Raji (cell line): Measurements from ENCODE around the gene SWT1.

Experiments
- POLR2A ChIP-seq: IDR thresholded peaks from 2 replicates; pipeline ENCODE4 v1.6.1; 2011; ENCODE audit warnings: low read depth, low read length, control low read depth; ENCODE audit not compliant: insufficient read depth

Gene SWT1

DNA sequence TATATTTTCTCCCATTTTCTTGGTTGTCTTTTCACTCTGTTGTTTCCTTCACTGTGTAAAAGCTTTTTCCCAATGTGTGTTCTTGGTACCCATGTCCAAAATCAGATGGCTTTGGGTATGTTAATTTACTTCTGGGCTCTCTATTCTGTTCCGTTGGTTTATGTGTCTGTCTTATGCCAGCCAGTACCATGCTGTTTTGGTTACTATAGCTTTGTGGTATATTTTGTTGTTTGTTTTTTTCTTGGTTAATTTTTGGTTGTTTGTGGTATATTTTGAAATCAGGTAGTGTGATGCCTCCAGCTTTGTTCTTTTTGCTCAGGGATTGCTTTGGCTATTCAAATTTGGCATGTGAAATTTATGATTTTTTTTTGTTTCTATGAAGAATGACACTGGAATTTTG, 67.2 kb downstream of the SWT1 start:
- TF ChIP-seq POLR2A, result no peak

DNA sequence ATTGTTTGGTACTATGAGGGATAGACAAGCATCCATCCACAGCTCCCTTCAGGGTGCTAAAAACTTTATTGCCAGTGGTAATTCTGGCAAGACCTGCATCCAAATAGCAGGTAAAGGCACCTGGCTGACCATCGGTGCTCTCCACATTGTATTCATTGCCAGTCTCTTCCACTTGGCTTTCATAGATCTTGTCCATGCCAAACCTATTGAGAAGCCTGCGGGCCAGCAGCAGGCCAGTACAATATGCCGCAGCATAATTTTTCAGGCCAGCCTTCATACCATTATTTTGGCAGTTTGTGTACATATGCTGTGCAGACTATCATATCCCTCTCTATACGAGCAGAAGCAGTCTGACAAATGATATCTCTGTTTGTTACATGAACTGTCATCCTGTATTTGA, 70.2 kb downstream of the SWT1 start:
- no peak for TF ChIP-seq POLR2A

DNA sequence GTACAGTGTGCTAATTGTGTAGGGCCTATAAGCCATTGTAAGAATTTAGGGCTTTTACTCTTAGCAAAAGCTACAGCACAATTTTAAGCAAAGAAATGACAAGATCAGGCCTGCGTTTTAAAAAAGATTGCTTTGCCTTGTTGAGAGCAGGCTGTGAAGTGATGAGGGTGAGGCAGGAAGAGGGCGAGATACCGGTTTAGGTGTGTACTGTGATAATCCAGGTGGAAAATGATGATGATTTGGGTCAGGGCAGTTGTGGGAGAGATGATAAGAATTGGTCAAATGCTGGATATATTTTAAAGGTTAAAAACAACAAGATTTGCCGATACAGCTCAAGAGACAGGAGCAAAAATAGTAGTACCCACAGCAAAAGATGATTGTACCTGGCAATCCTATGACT, 72.0 kb downstream of the SWT1 start:
- TF ChIP-seq POLR2A, result no peak

DNA sequence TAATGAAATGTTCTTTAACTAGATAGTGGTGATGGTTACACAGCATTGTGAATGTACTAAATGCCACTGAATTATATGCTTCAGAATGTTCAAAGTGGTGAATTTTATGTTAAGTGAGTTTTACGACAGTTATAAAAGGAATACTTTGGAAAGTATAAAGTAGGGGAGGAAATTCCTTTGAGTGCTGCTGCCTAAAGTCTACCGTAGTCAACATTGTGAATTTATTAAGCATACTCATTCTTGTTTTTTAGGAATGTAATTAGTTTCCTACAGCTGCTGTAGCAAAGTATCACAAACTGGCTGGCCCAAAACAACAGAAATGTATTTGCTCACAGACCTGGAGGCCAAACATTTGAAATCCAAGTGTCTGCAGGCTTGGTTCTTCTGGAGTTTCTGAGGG, 73.0 kb downstream of the SWT1 start:
- TF ChIP-seq POLR2A, result no peak

DNA sequence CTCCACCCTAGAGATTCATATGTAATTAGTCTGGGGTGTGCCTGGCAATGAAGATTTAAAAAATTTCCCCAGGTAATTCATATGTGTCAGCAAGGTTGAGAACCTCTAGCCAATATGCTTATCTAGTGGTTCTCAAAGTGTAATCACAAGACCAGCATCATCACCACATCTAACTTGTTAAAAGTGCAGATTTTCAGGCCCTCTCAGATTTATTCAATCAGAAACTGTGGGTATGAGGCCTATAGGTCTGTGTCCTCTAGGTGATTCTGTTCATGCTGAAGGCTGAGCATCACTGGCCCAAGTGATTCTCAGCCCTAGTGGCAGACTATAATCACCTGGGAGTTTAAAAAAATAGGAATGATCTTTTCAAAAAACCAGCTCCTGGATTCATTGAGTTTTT, 75.9 kb downstream of the SWT1 start:
- no peak for TF ChIP-seq POLR2A

DNA sequence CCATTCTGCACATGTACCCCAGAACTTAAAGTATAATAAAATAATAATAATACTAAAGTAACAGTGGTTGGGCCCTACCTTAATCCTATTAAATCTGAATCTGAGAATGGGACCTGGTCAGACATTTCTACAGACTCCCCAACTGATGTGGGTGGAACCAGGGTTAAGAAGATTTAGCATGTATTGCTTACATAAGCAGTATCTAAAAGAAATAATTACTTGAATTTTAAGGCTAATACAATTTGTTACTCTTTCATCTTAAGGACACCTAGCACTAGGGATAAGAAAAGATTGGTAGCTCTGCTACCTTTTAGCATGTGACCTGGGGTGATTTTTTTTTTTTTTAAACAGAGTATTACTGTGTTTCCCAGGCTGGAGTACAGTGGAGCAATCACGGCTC, 80.7 kb downstream of the SWT1 start:
- TF ChIP-seq POLR2A, result no peak

DNA sequence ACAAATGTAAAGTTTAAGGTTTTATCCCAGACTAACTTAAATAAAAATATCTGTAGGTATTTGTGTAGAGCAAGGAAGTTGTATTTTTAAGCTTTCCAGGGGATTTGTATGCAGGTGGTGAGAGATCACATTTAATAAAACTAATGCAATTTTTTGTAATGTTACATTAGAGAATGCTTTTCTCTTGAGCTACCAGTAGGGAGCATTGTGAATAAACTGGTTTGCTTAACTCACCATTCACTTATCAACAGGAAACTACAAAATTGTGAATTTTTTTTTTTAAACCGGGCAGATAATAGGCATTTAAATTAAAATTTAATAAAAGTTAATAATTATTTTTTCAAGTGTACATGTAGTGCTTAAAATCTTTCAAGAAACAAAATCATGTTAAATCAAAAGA, 81.5 kb downstream of the SWT1 start:
- TF ChIP-seq POLR2A, result no peak

DNA sequence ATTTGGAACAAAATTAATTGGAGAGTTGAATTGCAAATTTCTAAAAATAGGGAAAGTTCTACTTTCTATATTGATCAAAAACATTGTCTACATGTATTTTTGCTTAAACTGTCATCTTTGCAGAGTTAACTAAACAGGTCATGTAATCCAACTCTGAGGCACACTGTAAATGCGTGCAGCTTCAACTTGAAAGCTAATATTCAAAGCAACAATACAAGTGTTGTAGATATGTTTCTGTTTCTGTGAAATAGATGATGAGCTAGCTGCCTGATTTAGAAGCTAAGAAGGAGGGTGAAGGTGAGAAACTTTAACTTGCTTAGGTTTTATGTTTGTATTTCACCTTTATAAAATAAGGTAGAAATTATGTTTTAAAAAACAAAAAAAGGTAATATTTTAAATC, 82.9 kb downstream of the SWT1 start:
- TF ChIP-seq POLR2A, result no peak

DNA sequence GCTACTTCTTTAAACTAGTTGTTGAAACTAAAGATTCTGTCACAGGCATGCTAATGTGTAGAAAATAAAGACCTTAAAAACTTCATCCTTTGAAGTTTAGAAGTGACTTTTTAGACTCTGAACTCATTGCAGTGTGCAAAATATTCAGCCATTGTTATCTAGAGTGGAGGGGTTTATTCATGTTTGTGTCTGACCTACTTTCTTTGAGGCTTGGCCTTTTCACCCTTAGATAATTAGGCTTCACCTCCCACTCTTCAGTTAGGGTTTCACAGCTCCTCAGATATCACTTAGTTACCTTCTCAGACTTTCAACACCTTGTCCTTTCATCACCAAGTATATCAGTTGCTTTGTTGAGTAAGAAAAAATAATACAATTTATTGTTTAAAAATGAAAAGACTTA, 84.2 kb downstream of the SWT1 start:
- no peak for TF ChIP-seq POLR2A

DNA sequence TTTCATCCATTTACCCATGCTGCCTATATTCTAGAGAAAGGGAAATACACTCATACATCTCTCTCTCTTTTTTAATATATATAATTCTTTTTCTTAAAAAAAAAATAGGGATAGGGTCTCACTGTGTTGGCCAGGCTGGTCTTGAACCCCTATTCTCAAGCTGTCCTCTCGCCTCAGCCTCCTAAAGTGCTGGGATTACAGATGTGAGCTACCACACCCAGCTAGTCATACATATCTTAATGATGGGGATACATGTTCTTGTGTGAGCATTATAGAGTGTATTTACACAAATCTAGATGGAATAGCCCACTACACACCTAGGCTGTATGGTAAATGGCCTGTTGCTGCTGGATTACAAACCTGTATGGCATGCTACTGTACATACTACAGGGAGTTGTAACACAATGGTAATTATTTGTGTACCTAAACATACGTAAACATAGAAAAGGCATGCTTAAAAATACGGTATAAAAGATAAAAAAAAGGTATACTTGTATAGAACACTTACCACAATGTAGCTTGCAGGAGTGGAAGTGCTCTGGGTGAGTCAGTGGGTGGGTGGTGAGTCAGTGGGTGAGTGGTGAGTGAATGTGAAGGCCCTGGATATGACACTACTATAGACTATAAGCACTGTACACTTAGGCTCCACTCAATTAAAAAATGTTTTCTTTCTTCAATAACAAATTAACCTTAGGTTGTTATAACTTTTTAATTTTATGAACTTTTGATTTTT, 87.2 kb downstream of the SWT1 start:
- no peak for TF ChIP-seq POLR2A

DNA sequence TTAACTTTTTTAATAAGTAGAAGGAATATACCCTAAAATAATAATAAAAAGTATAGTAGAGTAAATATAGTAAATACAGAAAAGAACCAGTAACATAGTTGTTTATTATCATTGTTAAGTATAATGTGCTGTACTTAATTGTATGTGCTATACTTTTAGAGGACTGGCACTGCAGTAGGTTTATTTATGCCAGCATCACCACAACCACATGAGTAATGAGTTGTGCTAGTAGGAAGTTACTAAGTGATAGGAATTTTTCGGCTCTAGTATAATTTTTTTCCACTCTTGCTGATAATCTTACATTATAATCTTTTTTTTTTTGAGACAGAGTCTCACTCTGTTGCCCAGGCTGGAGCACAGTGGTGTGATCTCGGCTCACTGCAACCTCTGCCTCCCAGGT, 88.5 kb downstream of the SWT1 start:
- no peak for TF ChIP-seq POLR2A

DNA sequence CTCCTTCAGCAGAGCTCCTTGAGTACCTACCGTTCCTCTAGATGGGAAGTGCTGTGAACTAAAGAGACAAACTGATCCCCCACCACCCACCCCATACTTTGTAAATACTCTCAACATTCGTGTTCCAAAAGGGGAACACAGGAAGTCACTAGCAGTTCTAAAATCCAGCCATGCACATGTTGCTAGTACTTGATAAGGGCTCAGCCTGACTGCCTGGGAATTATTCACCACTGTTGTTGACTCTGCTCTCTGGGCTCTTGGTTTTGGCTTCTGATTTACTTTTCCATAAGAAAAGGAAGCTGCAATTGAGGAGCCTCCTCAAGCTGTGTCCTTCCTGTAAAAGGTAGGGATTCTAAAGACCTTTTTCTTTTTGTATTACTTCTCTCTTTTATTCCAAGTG, 92.6 kb downstream of the SWT1 start:
- no peak for TF ChIP-seq POLR2A

DNA sequence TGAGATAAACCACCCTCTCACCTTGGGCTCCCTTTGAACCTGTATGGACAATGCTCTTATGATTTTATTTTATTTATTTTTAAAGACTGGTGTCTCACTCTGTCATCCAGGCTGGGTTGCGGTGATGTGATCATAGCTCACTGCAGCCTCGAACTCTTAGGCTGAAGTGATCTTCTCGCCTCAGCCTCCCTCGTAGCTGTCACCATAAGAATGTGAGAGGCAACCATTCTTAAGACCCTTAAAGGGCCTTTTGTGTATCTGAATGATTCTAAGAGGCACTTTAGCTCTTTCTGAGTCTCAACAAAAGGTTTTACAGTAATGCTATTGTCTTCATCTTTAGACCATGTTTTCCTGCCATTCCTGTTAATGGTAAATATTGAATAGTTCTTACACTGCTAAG, 93.1 kb downstream of the SWT1 start:
- TF ChIP-seq POLR2A, result no peak

DNA sequence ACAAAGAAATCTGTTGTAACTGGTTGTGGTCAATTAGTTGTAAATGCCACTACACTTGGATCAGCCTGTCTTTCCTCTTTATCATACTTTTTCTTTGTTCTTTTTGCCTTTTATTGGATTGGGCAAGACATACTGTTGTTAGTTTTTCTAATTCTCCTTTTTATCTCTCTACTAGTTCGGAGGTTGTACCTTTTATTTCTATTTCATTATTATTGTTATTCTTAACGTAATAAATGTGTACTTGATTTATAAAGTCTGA, 100.9 kb downstream of the SWT1 start:
- TF ChIP-seq POLR2A, result no peak

DNA sequence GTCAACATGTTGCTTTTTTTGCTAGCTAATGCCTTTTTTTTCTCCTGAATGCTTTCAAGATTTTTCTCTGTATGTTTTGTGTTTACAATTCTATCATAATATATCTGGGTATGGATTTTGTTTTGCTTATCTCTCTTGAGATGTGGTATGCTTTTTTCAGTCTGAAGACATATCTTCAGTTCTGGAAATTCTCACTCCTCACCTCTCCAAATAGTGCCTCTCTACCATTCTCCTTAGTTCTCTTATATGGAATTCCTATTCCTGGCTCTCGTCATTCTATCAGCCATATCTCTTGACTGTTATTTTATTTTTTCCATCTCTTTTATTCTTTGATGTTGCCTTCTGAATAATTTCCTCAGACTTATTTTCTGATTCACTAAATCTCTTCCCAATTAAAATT, 101.7 kb downstream of the SWT1 start:
- TF ChIP-seq POLR2A, result no peak

DNA sequence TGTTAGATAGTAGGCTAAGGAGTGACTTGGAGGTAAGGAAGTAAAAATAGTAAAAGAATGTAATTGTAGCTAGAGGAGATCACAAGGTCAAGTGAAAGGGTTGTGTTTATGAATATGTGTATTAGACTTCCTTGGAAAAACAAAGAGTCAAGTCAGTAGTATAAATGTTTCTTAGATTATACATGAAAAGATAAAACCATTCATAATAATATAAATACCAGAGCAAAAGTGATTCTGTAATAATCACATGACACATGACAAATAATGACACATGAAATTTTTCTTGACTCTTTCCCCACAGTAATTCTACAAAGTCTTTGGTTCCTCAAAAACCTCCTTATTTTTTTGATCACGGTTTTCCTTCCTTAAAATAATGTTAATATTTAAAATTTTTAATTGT, 103.6 kb downstream of the SWT1 start:
- TF ChIP-seq POLR2A, result no peak

DNA sequence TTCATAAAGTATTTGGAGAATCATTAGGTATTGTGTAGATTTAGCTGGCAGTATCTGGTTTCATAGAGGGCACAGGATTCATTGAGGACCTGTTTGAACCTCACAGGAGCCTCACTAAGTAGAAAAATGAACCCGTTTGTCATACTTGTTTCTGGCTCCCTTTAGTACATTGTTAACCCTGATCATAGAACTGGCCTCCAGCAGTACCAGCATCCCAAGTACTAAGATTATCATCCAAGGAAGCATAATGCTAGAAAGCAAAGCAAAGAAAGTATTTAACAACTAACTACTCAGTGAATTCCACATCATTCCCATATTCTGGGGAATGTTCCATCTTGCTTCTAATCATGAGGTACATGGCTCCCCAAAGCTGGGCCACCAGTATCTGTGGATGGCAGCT, 105.2 kb downstream of the SWT1 start:
- TF ChIP-seq POLR2A, result no peak

DNA sequence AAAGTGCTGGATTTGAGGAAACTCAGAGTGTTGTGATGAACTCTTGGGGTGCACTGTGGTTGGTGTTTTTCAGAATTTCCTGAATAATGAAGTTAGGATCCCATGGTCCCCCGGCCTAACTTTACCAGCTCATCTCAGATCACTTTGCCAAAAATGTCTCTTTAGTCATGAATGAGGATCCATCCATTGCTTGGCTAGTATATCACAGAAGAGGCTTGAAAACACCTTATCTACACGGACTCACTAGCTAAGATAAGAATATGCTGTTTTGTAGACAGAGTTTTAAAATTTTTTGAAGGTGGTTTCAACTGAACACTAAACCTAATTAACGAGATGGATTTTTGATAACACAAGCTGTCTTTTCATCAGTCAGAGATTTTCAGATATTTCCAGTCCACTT, 106.3 kb downstream of the SWT1 start:
- no peak for TF ChIP-seq POLR2A
